Omental fat pad (tissue), 4 donors: ENCODE results near the gene C1QL1. TPM values are rescaled to one million over a fixed set of nuclear protein-coding genes. Genes with fewer than 3 reads are reported as not detected.
"Not testable (repeated sequence)": the region's sequence is repeated elsewhere in the genome, so short reads cannot be mapped to it uniquely, and the experiment has no call there.

Experiments used
- ATAC-seq: fragments of 150-250 bp; one replicate; pipeline ENCODE4 v1.9.1; 2016; ENCODE audit warnings: mild to moderate bottlenecking, moderate library complexity; ENCODE audit not compliant: low FRiP score
- DNase-seq: peaks from one replicate; pipeline ENCODE4 v3.0.0-alpha.2; 2019; ENCODE audit warnings: low spot score
- CTCF ChIP-seq, 3 donors: fragments of 450-650 bp; IDR thresholded peaks; one replicate each; pipeline ENCODE4 v1.5.1; 2016 to 2017; ENCODE audit warnings: antibody characterized with exemption in 3 of 3, mild to moderate bottlenecking in 3 of 3, moderate library complexity in 2 of 3
- total RNA-seq, 4 donors: library from RNA; depleted of rRNA; stranded (reverse); fragments of >200 nt; gene quantifications; one replicate each; pipeline ENCODE4 v1.1.0, GENCODE V29; 2016

The C1QL1 gene
- total RNA-seq, 4 donors from 2014 or later: 9.2 to 24.2 (median 10.4) TPM; not detected in 1

GRCh38 chr17:44952946-44953475 lies 15.1 kb downstream of the C1QL1 start:
- DNase-seq (no peak), ATAC-seq (no peak)
- no peak for TF ChIP-seq CTCF (IDR thresholded peaks at IDR 0.05)

GRCh38 chr17:44948315-44948795 lies 19.7 kb downstream of the C1QL1 start:
- no peak for TF ChIP-seq CTCF (IDR thresholded peaks at IDR 0.05)
- no peak for ATAC-seq
- no peak for DNase-seq

- TF ChIP-seq CTCF (IDR thresholded peaks at IDR 0.05): no peak
Measured at GRCh38 chr17:44947461-44948314, 20.4 kb downstream of the C1QL1 start, which contains the start of gene KIF18B. KIF18B (minus strand) TSS chr17:44947773; CDS start chr17:44936344, 11,429 bp downstream.

GRCh38 chr17:44945652-44946051 lies 22.5 kb downstream of the C1QL1 start:
- DNase-seq, ATAC-seq: not testable (repeated sequence)

More at GRCh38 chr17:44947461-44948314, 20.4 kb downstream of the C1QL1 start, which contains the start of gene KIF18B:
- peak; percentile 97 for ATAC-seq
- DNase-seq: peak; percentile 81

- no peak for DNase-seq
- TF ChIP-seq CTCF (IDR thresholded peaks at IDR 0.05): no peak
- ATAC-seq: no peak
Measured at GRCh38 chr17:44942456-44942855, 25.6 kb downstream of the C1QL1 start.

- no peak for TF ChIP-seq CTCF (IDR thresholded peaks at IDR 0.05)
- no peak for ATAC-seq
- no peak for DNase-seq
Measured at GRCh38 chr17:44941712-44942331, 26.3 kb downstream of the C1QL1 start.

- ATAC-seq: no peak
- no peak for TF ChIP-seq CTCF (IDR thresholded peaks at IDR 0.05)
Measured at GRCh38 chr17:44940768-44941167, 27.3 kb downstream of the C1QL1 start.

More at GRCh38 chr17:44940768-44941167, 27.3 kb downstream of the C1QL1 start:
- DNase-seq: no peak
